Astrocyte (in vitro differentiated cells and primary cell): ENCODE measurements around the gene DNAJC15. TPM values are rescaled to one million over a fixed set of nuclear protein-coding genes. Genes with fewer than 3 reads are reported as not detected.
"Not testable (repeated sequence)": the region's sequence is repeated elsewhere in the genome, so short reads cannot be mapped to it uniquely, and the experiment has no call there.

Source experiments
- DNase-seq: peaks from one replicate; pipeline ENCODE4 v3.0.0-alpha.2; 2010; ENCODE audit warnings: low read depth
- FAIRE-seq: peaks from 2 replicates; lab custom pipeline; 2011; peaks lifted over from hg19 to GRCh38; lab: Jason Lieb, UNC
- H2AFZ ChIP-seq: 2 replicates; pipeline ENCODE4 v1.6.0; 2012; ENCODE audit warnings: low read depth, low read length, inconsistent platforms
- H3K27ac ChIP-seq: 2 replicates; pipeline ENCODE4 v1.5.1; 2011; ENCODE audit warnings: low read depth, low read length, inconsistent platforms
- H3K27me3 ChIP-seq: 2 replicates; pipeline ENCODE4 v1.6.0; 2011; ENCODE audit warnings: low read length, inconsistent platforms; ENCODE audit not compliant: insufficient read depth
- H3K36me3 ChIP-seq: 2 replicates; pipeline ENCODE4 v1.5.1; 2011; ENCODE audit warnings: low read length, inconsistent platforms; ENCODE audit not compliant: insufficient read depth
- H3K4me1 ChIP-seq: 2 replicates; pipeline ENCODE4 v1.5.1; 2011; ENCODE audit warnings: low read length, inconsistent platforms; ENCODE audit not compliant: insufficient read depth
- H3K4me2 ChIP-seq: 2 replicates; pipeline ENCODE4 v1.6.0; 2012; ENCODE audit warnings: low read length, inconsistent platforms
- H3K4me3 ChIP-seq: 2 replicates; pipeline ENCODE4 v1.5.1; 2011; ENCODE audit warnings: low read depth, mild to moderate bottlenecking, low read length, inconsistent platforms; ENCODE audit not compliant: insufficient read depth
- H3K79me2 ChIP-seq: 2 replicates; pipeline ENCODE4 v1.6.0; 2012; ENCODE audit warnings: mild to moderate bottlenecking, low read length, inconsistent platforms; ENCODE audit not compliant: insufficient read depth
- H3K9ac ChIP-seq: 2 replicates; pipeline ENCODE4 v1.6.0; 2012; ENCODE audit warnings: mild to moderate bottlenecking, low read length, inconsistent platforms
- H3K9me3 ChIP-seq: 2 replicates; pipeline ENCODE4 v1.5.1; 2012; ENCODE audit warnings: low read depth, mild to moderate bottlenecking, low read length, inconsistent platforms; ENCODE audit not compliant: insufficient read depth
- H4K20me1 ChIP-seq: 2 replicates; pipeline ENCODE4 v1.6.0; 2012; ENCODE audit warnings: low read length, inconsistent platforms; ENCODE audit not compliant: insufficient read depth
- H3K27ac Mint-ChIP-seq: one replicate; pipeline ENCODE4 v1.8.0; 2021; ENCODE audit warnings: mild to moderate bottlenecking, mixed read lengths; ENCODE audit not compliant: unreplicated experiment
- H3K27me3 Mint-ChIP-seq: one replicate; pipeline ENCODE4 v1.8.0; 2021; ENCODE audit warnings: low read depth, mixed read lengths; ENCODE audit not compliant: unreplicated experiment
- H3K36me3 Mint-ChIP-seq: one replicate; pipeline ENCODE4 v1.8.0; 2021; ENCODE audit warnings: low read depth, mixed read lengths; ENCODE audit not compliant: unreplicated experiment
- H3K4me1 Mint-ChIP-seq: one replicate; pipeline ENCODE4 v1.8.0; 2021; ENCODE audit warnings: low read depth, mixed read lengths; ENCODE audit not compliant: unreplicated experiment
- H3K4me3 Mint-ChIP-seq: one replicate; pipeline ENCODE4 v1.8.0; 2021; ENCODE audit warnings: mild to moderate bottlenecking, moderate library complexity, mixed read lengths; ENCODE audit not compliant: unreplicated experiment
- H3K9me3 Mint-ChIP-seq: one replicate; pipeline ENCODE4 v1.8.0; 2021; ENCODE audit warnings: mild to moderate bottlenecking, mixed read lengths; ENCODE audit not compliant: unreplicated experiment
- EZH2 ChIP-seq: IDR thresholded peaks from 2 replicates; pipeline ENCODE4 v1.6.1; 2012; ENCODE audit warnings: mild to moderate bottlenecking, low read length, inconsistent platforms; ENCODE audit not compliant: insufficient read depth
- total RNA-seq: library from RNA; stranded (reverse); gene quantifications from 2 replicates; pipeline ENCODE4 v1.2.1, GENCODE V29; 2021
- TF ChIP-seq, protein P1 (sequence below): IDR thresholded peaks from 2 replicates; pipeline ENCODE4 v1.5.1; 2011; ENCODE audit warnings: low read depth, mild to moderate bottlenecking, inconsistent platforms, low read length, moderate library complexity; ENCODE audit not compliant: insufficient read depth

DNAJC15 gene
- total RNA-seq, 1 donor from 2014 or later, result 13.8 TPM

DNA sequence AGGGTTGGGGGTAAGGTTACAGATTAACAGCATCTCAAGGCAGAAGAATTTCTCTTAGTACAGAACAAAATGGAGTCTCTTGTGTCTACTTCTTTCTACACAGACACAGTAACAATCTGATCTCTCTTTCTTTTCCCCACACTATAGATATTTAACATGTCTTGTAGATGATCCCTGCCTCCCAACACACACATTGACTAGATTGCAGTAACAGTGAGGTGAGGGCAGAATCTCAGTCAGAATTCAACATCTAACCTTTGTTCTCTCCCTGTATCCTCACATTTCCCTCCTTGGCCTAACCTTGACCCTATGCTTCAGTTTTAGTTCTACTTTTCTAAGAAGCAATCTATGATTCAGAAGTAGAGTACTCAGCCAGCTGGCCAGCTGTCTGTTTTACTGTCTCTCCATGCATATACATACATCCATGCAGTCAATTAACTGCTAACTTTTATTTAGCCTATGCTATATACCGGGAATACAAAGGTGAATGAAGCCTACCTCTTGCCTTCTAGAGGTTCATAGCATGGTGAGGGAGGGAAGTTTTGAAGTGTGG, 18.1 kb downstream of the DNAJC15 start:
- Histone ChIP-seq H3K4me2 (no peak overlapping the region), H3K9me3 (no peaks in the 10 kb centered on the region), H3K9ac (no peak overlapping the region), H3K4me1 (no peaks in the 10 kb centered on the region), H3K27ac (no peak overlapping the region), H4K20me1 (peaks cover 4% of the 10 kb centered on the region), H3K4me3 (no peak overlapping the region), H2AFZ (no peak overlapping the region), H3K79me2 (peaks cover 17% of the 10 kb centered on the region), H3K27me3 (no peaks in the 10 kb centered on the region), H3K36me3 (no peaks in the 10 kb centered on the region)
- Mint-ChIP-seq H3K27ac (no peak overlapping the region), H3K4me1 (peaks cover 25% of the 10 kb centered on the region), H3K27me3 (no peaks in the 10 kb centered on the region), H3K9me3 (no peaks in the 10 kb centered on the region), H3K36me3 (peaks cover 3% of the 10 kb centered on the region), H3K4me3 (no peak overlapping the region)
- TF ChIP-seq, protein P1, sequence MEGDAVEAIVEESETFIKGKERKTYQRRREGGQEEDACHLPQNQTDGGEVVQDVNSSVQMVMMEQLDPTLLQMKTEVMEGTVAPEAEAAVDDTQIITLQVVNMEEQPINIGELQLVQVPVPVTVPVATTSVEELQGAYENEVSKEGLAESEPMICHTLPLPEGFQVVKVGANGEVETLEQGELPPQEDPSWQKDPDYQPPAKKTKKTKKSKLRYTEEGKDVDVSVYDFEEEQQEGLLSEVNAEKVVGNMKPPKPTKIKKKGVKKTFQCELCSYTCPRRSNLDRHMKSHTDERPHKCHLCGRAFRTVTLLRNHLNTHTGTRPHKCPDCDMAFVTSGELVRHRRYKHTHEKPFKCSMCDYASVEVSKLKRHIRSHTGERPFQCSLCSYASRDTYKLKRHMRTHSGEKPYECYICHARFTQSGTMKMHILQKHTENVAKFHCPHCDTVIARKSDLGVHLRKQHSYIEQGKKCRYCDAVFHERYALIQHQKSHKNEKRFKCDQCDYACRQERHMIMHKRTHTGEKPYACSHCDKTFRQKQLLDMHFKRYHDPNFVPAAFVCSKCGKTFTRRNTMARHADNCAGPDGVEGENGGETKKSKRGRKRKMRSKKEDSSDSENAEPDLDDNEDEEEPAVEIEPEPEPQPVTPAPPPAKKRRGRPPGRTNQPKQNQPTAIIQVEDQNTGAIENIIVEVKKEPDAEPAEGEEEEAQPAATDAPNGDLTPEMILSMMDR, result no peak
- TF ChIP-seq EZH2, result no peak
- FAIRE-seq (no peak), DNase-seq (no peak)

DNA sequence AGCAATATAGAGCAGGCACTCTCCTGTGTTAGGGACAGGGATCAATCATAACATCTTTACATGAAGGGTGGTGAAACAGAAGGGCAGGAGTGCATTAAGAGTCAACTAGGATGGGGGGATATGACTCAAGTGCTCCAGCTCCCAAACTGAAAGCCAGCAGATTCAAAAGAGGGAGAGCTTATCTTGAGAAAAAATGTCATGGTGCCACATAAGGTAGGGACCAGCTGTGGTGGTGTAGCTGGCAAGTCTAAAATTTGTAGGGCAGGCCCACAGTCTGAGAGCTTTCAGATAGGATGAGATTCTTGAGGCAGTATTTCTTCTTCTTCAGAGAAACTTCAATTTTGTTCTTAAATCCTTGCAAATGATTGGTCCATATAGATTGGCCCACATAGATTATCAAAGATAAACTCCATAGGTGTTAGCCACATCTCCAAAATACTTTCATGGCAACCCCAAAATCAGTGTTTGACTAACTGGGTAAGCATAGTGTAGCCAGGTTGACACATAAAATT, 19.1 kb downstream of the DNAJC15 start:
- Histone ChIP-seq H3K27me3 (no peaks in the 10 kb centered on the region), H3K9me3 (no peaks in the 10 kb centered on the region), H2AFZ (no peak overlapping the region), H3K4me1 (no peaks in the 10 kb centered on the region), H3K79me2 (peaks cover 12% of the 10 kb centered on the region), H4K20me1 (peaks cover 4% of the 10 kb centered on the region), H3K4me3 (no peak overlapping the region), H3K4me2 (no peak overlapping the region), H3K36me3 (no peaks in the 10 kb centered on the region), H3K27ac (no peak overlapping the region), H3K9ac (no peak overlapping the region)
- DNase-seq (no peak), FAIRE-seq (no peak)
- Mint-ChIP-seq H3K27me3 (no peaks in the 10 kb centered on the region), H3K27ac (no peak overlapping the region), H3K4me1 (peaks cover 25% of the 10 kb centered on the region), H3K36me3 (peaks cover 3% of the 10 kb centered on the region), H3K9me3 (peaks cover 3% of the 10 kb centered on the region), H3K4me3 (no peak overlapping the region)
- TF ChIP-seq EZH2, result no peak
- TF ChIP-seq, protein P1, result no peak

DNA sequence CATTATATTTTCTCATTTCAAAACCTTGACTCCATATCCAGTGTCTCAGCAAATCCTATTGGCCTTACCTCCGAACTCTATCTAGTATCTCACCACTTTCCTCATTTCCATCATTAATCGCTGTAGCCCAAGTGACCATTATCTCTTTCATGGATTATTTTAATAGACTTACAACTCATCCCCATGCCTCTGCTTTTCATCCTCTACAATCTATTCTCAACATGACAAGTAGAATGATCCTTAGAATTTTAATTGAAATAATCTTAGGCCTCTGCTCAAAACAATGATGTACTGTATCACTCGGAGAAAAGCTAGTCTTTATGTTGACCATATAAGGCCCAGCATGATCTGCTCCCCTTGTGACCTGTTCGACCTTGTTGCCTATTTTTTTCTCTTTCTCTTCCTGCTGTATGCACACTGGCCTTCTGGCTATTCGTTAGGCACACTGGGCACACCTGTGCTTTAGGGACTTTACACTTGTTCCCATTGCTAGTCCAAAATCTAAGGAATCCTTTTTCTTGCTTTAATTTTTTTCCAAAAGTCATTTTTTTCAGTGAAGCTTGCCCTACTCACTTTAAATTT, 21.4 kb downstream of the DNAJC15 start:
- FAIRE-seq (no peak), DNase-seq (no peak)
- H3K27ac ChIP-seq, result no peak overlapping the region
- H3K27me3 ChIP-seq, result no peaks in the 10 kb centered on the region
- no peak overlapping the region for H3K4me2 ChIP-seq
- Mint-ChIP-seq H3K27ac (no peak overlapping the region), H3K4me1 (peaks cover 34% of the 10 kb centered on the region), H3K36me3 (no peaks in the 10 kb centered on the region), H3K4me3 (no peak overlapping the region), H3K27me3 (no peaks in the 10 kb centered on the region), H3K9me3 (peaks cover 3% of the 10 kb centered on the region)
- peaks cover 4% of the 10 kb centered on the region for H4K20me1 ChIP-seq
- no peak overlapping the region for H3K9ac ChIP-seq
- H3K79me2 ChIP-seq, result peaks cover 14% of the 10 kb centered on the region
- H3K36me3 ChIP-seq, result no peaks in the 10 kb centered on the region
- no peaks in the 10 kb centered on the region for H3K4me1 ChIP-seq
- H3K9me3 ChIP-seq, result no peaks in the 10 kb centered on the region
- H2AFZ ChIP-seq, result no peak overlapping the region
- H3K4me3 ChIP-seq, result no peak overlapping the region
- TF ChIP-seq, protein P1, result no peak
- no peak for TF ChIP-seq EZH2

- H3K4me3 Mint-ChIP-seq, result not testable (repeated sequence)
Observed at GRCh38 chr13:43045302-43045773, 22.0 kb downstream of the DNAJC15 start.

More at GRCh38 chr13:43045302-43045773, 22.0 kb downstream of the DNAJC15 start:
- not testable (repeated sequence) for H3K9me3 Mint-ChIP-seq, H3K27me3 ChIP-seq, H3K9me3 ChIP-seq, H3K36me3 Mint-ChIP-seq, H3K4me3 ChIP-seq, H4K20me1 ChIP-seq, H3K27ac ChIP-seq, H3K9ac ChIP-seq, H2AFZ ChIP-seq, H3K4me2 ChIP-seq, H3K27ac Mint-ChIP-seq, H3K4me1 ChIP-seq, H3K36me3 ChIP-seq, H3K27me3 Mint-ChIP-seq, DNase-seq, FAIRE-seq
- peaks cover 14% of the 10 kb centered on the region for H3K79me2 ChIP-seq
- H3K4me1 Mint-ChIP-seq, result peaks cover 34% of the 10 kb centered on the region
